Lower leg skin (tissue), 3 donors: ENCODE data around the gene PGAP1.

Experiments
- POLR2A ChIP-seq, 2 donors: fragments of 450-650 bp; IDR thresholded peaks; one replicate each; pipeline ENCODE4 v1.6.1; 2016 to 2017; ENCODE audit warnings: antibody characterized with exemption in 2 of 2, mild to moderate bottlenecking in 1 of 2, moderate library complexity in 1 of 2
- TF ChIP-seq, protein P1 (sequence below), 3 donors: fragments of 450-650 bp; IDR thresholded peaks; one replicate each; pipeline ENCODE4 v1.5.1; 2016; ENCODE audit warnings: antibody characterized with exemption in 3 of 3, mild to moderate bottlenecking in 3 of 3, moderate library complexity in 2 of 3

DNA sequence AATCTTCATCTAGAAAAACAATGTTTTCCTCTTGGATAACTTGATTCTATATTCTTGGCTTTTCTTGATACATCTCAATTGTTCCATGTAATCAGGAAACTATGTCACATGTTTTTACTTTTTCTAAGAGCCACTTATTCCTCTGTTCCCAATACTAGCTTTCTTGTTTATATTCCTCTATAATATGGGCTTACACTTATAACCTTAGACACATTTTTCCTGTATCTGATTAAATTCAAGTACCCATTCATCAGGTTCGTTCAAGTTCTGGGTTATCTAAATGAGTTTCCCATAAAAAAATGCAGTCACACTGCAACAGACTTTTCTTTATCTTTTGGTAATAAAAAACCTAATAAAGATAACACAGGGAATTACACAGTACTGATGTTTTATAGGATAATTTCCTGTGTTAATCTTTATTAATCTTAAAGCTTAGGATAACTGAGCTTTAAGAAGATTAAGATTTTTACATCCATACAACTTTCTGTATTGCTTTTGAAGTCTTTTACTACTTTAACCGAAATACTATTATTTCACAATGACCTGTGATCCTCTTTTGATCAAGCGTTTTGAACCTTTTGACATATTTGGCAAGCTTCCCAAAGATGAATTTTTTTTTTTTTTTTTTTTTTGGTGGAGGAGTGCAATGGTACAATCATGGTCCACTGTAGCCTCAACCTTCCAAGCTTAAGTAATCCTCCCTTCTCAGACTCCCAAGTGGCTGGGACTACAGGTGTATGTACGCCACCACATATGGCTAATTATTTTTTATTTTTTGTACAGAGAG, 73.0 kb downstream of the PGAP1 start:
- no peak for TF ChIP-seq POLR2A (IDR thresholded peaks at IDR 0.05)
- TF ChIP-seq, protein P1, sequence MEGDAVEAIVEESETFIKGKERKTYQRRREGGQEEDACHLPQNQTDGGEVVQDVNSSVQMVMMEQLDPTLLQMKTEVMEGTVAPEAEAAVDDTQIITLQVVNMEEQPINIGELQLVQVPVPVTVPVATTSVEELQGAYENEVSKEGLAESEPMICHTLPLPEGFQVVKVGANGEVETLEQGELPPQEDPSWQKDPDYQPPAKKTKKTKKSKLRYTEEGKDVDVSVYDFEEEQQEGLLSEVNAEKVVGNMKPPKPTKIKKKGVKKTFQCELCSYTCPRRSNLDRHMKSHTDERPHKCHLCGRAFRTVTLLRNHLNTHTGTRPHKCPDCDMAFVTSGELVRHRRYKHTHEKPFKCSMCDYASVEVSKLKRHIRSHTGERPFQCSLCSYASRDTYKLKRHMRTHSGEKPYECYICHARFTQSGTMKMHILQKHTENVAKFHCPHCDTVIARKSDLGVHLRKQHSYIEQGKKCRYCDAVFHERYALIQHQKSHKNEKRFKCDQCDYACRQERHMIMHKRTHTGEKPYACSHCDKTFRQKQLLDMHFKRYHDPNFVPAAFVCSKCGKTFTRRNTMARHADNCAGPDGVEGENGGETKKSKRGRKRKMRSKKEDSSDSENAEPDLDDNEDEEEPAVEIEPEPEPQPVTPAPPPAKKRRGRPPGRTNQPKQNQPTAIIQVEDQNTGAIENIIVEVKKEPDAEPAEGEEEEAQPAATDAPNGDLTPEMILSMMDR (IDR thresholded peaks at IDR 0.05) = no peak
